Measurements from ENCODE around the gene PRKCH.

The PRKCH gene

DNA sequence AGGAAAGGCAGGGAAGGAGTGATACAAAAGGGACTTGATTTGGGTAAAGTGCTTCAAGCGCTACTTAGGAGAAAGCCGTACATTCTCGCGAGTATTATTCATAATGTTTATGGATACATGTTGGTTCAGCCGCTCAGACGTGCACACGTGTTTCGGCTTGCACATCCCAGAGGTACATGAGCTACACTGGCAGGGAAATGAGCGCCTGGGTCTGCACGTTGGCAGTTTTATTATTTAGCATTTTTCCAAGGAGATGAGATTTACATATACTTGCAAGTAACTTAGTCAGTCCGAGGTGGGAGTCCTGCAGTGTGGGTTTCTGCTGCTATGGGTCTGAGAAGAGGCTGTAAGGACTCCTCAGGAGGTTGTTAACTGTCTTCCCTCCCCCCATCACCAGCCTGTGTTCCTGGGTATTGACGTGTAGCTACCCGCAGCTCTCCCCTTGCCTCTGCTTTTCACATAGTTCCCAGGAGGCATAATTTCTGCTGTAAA lies 1.5 kb downstream of the PRKCH start:
- Mint-ChIP-seq H3K9me3 (peaks cover 4% of the 10 kb centered on the region), H3K36me3 (ENCODE audit: low read depth) (peaks cover 51% of the 10 kb centered on the region), H3K27me3 (no peaks in the 10 kb centered on the region), H3K4me3 (peak overlapping the region; percentile 99), H3K27ac (peak overlapping the region; percentile 93), H3K4me1 (ENCODE audit: low read depth) (peaks cover 40% of the 10 kb centered on the region)

- Mint-ChIP-seq H3K4me1 (ENCODE audit: low read depth) (peaks cover 50% of the 10 kb centered on the region), H3K9me3 (peaks cover 4% of the 10 kb centered on the region), H3K27ac (peak overlapping the region; percentile 93), H3K27me3 (no peaks in the 10 kb centered on the region), H3K4me3 (peak overlapping the region; percentile 99), H3K36me3 (ENCODE audit: low read depth) (peaks cover 57% of the 10 kb centered on the region)
These were observed 2.6 kb downstream of the PRKCH start for GRCh38 chr14:61323970-61324369.

- Mint-ChIP-seq H3K27me3 (no peaks in the 10 kb centered on the region), H3K9me3 (peaks cover 4% of the 10 kb centered on the region), H3K4me1 (ENCODE audit: low read depth) (peaks cover 62% of the 10 kb centered on the region), H3K36me3 (ENCODE audit: low read depth) (peaks cover 66% of the 10 kb centered on the region), H3K4me3 (peak overlapping the region; percentile 99), H3K27ac (peak overlapping the region; percentile 98)
These were observed 3.8 kb downstream of the PRKCH start for GRCh38 chr14:61325166-61325565.

GRCh38 chr14:61326146-61326545 lies 4.8 kb downstream of the PRKCH start:
- H3K4me1 Mint-ChIP-seq (ENCODE audit: low read depth), result peaks cover 63% of the 10 kb centered on the region
- peak overlapping the region; percentile 98 for H3K27ac Mint-ChIP-seq
- no peaks in the 10 kb centered on the region for H3K27me3 Mint-ChIP-seq
- H3K4me3 Mint-ChIP-seq, result peak overlapping the region; percentile 99
- H3K36me3 Mint-ChIP-seq (ENCODE audit: low read depth), result peaks cover 72% of the 10 kb centered on the region
- peaks cover 4% of the 10 kb centered on the region for H3K9me3 Mint-ChIP-seq

DNA sequence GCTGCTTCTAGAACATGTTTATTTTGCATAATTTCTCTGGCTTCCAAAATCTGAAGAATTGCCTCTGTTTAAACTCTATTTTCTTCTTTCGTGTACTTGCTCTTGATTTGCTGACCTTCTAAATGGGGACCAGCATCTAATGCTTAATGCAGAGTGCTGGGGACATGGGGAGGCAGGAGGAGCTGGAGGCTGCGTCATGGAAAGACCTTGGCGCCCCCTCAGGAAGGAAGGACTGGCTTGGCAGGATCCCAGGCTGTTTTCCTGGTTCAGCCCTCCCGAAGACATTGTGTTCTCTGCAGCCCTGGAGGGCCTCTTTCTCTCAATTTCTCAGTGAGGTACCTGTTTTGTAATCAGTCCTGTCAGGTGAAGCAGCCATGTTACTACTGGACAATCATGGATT lies 5.5 kb downstream of the PRKCH start:
- Mint-ChIP-seq H3K9me3 (peaks cover 4% of the 10 kb centered on the region), H3K36me3 (ENCODE audit: low read depth) (peaks cover 72% of the 10 kb centered on the region), H3K4me1 (ENCODE audit: low read depth) (peaks cover 70% of the 10 kb centered on the region), H3K4me3 (peak overlapping the region; percentile 99), H3K27ac (peak overlapping the region; percentile 98), H3K27me3 (no peaks in the 10 kb centered on the region)

DNA sequence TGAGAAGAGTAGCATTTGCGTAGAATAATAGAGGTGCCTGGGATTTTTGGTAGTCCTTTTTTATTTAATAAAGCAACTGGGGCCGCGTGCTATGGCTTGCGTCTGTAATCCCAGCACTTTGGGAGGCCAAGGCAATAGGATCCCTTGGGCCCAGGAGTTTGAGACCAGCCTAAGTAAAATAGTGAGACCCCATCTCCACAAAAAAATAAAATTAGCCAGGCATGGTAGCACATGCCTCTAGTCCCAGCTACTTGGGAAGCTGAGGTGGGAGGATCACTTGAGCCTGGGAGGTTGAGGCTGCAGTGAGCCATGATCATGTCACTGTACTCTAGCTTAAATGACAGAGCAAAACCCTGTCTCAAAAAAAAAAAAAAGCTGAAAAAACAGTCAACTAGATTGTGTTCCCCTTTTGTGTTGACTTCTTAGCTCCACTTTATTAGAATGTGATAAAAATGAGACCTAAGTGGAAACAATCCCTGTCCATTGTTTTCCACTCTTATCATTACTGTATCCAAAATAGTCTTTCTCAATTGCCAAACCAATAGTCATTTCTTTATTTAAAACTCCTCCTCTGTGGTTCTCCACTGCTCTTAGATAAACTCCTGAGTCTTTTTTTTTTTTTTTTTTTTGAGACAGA lies 7.4 kb downstream of the PRKCH start:
- Mint-ChIP-seq H3K9me3 (peaks cover 4% of the 10 kb centered on the region), H3K27me3 (no peaks in the 10 kb centered on the region), H3K36me3 (ENCODE audit: low read depth) (peaks cover 62% of the 10 kb centered on the region), H3K4me1 (ENCODE audit: low read depth) (peaks cover 89% of the 10 kb centered on the region), H3K4me3 (peak overlapping the region; percentile 84), H3K27ac (peak overlapping the region; percentile 96)

GRCh38 chr14:61329478-61330051 lies 8.2 kb downstream of the PRKCH start:
- Mint-ChIP-seq H3K4me3 (peak overlapping the region; percentile 84), H3K27ac (peak overlapping the region; percentile 96), H3K4me1 (ENCODE audit: low read depth) (peaks cover 93% of the 10 kb centered on the region), H3K27me3 (no peaks in the 10 kb centered on the region), H3K9me3 (peaks cover 4% of the 10 kb centered on the region), H3K36me3 (ENCODE audit: low read depth) (peaks cover 60% of the 10 kb centered on the region)

DNA sequence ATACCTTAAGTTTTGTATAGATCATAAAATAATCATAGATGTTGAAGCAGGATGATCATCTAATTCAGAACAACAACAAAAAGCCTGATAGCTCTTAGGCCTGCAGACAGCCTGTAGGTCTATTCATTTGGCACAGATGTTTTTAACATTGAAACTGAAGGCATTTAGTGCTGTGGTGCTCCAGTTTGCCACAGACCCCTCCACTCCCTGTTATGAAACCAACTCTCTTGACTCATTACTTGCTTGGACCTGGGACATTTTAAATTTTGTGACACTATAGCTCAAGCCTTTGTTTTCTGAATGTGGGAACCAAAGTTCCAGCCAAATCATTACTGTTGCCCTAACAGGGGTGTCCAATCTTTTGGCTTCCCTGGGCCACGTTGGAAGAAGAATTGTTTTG lies 9.1 kb downstream of the PRKCH start:
- Mint-ChIP-seq H3K27me3 (no peaks in the 10 kb centered on the region), H3K4me3 (peak overlapping the region; percentile 84), H3K27ac (peak overlapping the region; percentile 96), H3K36me3 (ENCODE audit: low read depth) (peaks cover 58% of the 10 kb centered on the region), H3K9me3 (peaks cover 4% of the 10 kb centered on the region), H3K4me1 (ENCODE audit: low read depth) (peaks cover 93% of the 10 kb centered on the region)

DNA sequence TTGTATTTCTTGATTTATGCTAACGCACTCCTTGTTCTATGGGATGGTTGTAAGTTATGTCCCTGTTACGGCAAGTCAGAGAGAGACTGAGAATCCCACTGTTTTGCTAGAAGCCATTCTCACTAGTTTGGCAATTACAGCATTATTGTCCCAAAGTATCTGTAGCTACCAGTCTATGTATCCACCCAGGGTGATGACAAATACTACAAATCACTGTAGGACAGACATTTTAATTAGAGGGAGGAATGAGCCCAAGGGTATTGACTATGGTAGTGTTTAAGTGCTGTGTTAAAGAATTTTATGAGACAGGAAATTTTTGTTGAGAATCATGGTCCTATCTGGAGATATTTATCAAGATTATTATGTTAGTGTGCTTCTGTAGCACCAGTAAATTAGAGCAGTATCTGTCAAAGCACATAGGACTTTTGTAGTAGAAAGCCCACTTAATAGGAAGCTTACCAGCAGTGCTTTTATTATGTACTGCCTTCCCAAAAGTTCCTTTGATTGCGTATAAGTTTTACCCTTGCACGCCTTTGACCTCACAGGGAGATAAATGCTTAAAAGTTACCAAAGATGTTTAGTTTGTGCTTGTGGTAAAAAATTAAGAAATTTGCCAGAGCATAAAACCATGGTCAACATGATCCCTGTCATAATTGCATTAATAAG lies 10.7 kb downstream of the PRKCH start:
- H3K9me3 Mint-ChIP-seq, result no peaks in the 10 kb centered on the region
- peaks cover 50% of the 10 kb centered on the region for H3K36me3 Mint-ChIP-seq (ENCODE audit: low read depth)
- peak overlapping the region; percentile 100 for H3K27ac Mint-ChIP-seq
- H3K4me1 Mint-ChIP-seq (ENCODE audit: low read depth), result peaks cover 91% of the 10 kb centered on the region
- H3K4me3 Mint-ChIP-seq, result peak overlapping the region; percentile 83
- no peaks in the 10 kb centered on the region for H3K27me3 Mint-ChIP-seq

DNA sequence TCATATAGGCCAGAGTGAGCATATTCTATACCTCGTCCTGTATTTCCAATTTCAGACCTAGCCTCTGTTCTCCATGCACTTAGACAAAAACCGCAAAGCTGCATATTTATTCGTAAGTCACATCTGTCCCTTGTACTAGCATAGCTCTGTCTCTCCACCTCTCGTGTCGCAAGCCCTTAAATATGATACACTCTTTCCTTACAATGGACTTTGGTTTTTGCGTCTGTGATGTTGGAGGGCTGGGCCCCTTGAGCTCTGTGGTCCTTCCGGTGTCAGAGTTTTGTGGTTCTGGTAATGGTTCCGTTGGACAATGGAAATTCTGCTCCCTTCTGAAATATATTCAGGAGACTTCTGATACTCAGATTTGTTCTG lies 11.3 kb downstream of the PRKCH start:
- Mint-ChIP-seq H3K27me3 (no peaks in the 10 kb centered on the region), H3K9me3 (no peaks in the 10 kb centered on the region), H3K4me3 (peak overlapping the region; percentile 83), H3K4me1 (ENCODE audit: low read depth) (peaks cover 91% of the 10 kb centered on the region), H3K27ac (peak overlapping the region; percentile 100), H3K36me3 (ENCODE audit: low read depth) (peaks cover 45% of the 10 kb centered on the region)

- no peaks in the 10 kb centered on the region for H3K27me3 Mint-ChIP-seq
These were observed 11.7 kb downstream of the PRKCH start for GRCh38 chr14:61333087-61333486.

GRCh38 chr14:61334197-61334701 lies 12.9 kb downstream of the PRKCH start:
- H3K36me3 Mint-ChIP-seq (ENCODE audit: low read depth), result peaks cover 44% of the 10 kb centered on the region
- H3K27ac Mint-ChIP-seq, result peak overlapping the region; percentile 100
- peak overlapping the region; percentile 83 for H3K4me3 Mint-ChIP-seq
- H3K27me3 Mint-ChIP-seq, result no peaks in the 10 kb centered on the region
- no peaks in the 10 kb centered on the region for H3K9me3 Mint-ChIP-seq
- H3K4me1 Mint-ChIP-seq (ENCODE audit: low read depth), result peaks cover 94% of the 10 kb centered on the region

More at GRCh38 chr14:61333087-61333486, 11.7 kb downstream of the PRKCH start:
- Mint-ChIP-seq H3K4me3 (peak overlapping the region; percentile 83), H3K27ac (peak overlapping the region; percentile 100), H3K36me3 (ENCODE audit: low read depth) (peaks cover 44% of the 10 kb centered on the region), H3K9me3 (no peaks in the 10 kb centered on the region), H3K4me1 (ENCODE audit: low read depth) (peaks cover 94% of the 10 kb centered on the region)

GRCh38 chr14:61335049-61335448 lies 13.7 kb downstream of the PRKCH start:
- Mint-ChIP-seq H3K36me3 (ENCODE audit: low read depth) (peaks cover 39% of the 10 kb centered on the region), H3K4me1 (ENCODE audit: low read depth) (peaks cover 93% of the 10 kb centered on the region), H3K4me3 (peak overlapping the region; percentile 77), H3K27me3 (no peaks in the 10 kb centered on the region), H3K9me3 (no peaks in the 10 kb centered on the region), H3K27ac (peak overlapping the region; percentile 98)

GRCh38 chr14:61335671-61336275 lies 14.4 kb downstream of the PRKCH start:
- H3K27ac Mint-ChIP-seq, result peak overlapping the region; percentile 98

DNA sequence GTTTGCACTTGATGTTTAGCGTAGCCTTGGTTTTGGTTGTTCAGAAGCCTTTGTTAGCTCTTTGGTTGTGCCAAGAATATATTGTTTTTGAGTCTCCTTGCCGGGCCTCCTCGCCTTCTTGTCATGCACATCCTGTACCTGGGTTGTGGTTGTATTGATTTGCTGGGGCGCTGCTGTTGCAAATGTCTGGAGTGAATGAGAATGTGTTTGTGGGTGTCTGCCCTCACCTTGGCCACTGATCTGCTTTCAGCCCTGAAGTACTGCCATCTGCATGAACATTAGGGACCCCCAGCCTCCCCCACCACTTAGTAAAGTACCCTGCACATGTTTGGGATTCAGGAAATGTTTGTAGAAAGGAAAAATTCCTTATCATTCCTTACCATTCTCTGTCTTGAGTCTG lies 16.5 kb downstream of the PRKCH start:
- H3K9me3 Mint-ChIP-seq, result no peaks in the 10 kb centered on the region
- H3K27ac Mint-ChIP-seq, result peak overlapping the region; percentile 98
- peaks cover 96% of the 10 kb centered on the region for H3K4me1 Mint-ChIP-seq (ENCODE audit: low read depth)
- peaks cover 44% of the 10 kb centered on the region for H3K36me3 Mint-ChIP-seq (ENCODE audit: low read depth)
- no peaks in the 10 kb centered on the region for H3K27me3 Mint-ChIP-seq
- H3K4me3 Mint-ChIP-seq, result peak overlapping the region; percentile 61

More at GRCh38 chr14:61335671-61336275, 14.4 kb downstream of the PRKCH start:
- peak overlapping the region; percentile 77 for H3K4me3 Mint-ChIP-seq
- peaks cover 39% of the 10 kb centered on the region for H3K36me3 Mint-ChIP-seq (ENCODE audit: low read depth)
- peaks cover 93% of the 10 kb centered on the region for H3K4me1 Mint-ChIP-seq (ENCODE audit: low read depth)
- no peaks in the 10 kb centered on the region for H3K9me3 Mint-ChIP-seq
- no peaks in the 10 kb centered on the region for H3K27me3 Mint-ChIP-seq
